Stomach (tissue), 4 donors: ENCODE data around the gene ACOT7.

Experiments used
- POLR2A ChIP-seq, 4 donors: fragments of 450-650 bp; IDR thresholded peaks; one replicate each; pipeline ENCODE4 v1.6.1; 2016; ENCODE audit warnings: antibody characterized with exemption in 4 of 4, control low read depth in 2 of 4, mild to moderate bottlenecking in 1 of 4, moderate library complexity in 1 of 4
- POLR2AphosphoS5 ChIP-seq, 3 donors: sonication (generic); formaldehyde crosslinking; IDR thresholded peaks; one replicate each; pipeline ENCODE4 v1.6.1; 2016; ENCODE audit warnings: antibody characterized with exemption in 3 of 3
- TF ChIP-seq, protein P1 (sequence below), 7 experiments: fragments of 450-650 bp in 4 of 7; fragments of 200-600 bp in 3 of 7; sonication (generic) in 3 of 7; IDR thresholded peaks; one replicate each; pipeline ENCODE4 v1.5.1; 2016 to 2019; ENCODE audit warnings: antibody characterized with exemption in 7 of 7, control low read depth in 2 of 7, mild to moderate bottlenecking in 1 of 7

DNA sequence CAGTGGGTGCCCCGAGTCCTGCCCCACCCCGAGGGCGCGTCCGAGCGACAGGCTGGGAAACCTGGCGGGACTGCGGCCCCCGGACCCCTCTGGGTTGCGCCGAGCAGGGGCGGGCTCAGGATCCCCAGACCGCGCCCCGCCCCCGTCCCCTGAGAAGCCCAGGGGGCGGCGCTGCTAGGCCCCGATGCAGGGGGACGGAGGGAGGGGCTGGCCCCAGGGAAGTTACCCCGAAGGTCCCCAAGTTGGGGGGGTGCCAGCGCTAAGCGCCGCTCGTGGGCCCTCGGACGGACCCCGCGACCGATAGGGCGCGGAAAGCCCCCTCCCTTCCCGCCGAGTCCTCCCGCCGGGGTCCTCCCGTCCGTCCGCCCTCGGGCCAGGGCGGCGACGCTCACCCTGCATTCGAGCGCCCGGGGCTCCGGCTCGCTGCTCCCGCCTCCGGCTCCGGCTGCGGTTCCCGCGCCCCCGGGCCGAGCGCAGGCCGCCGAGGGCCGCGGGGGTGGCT is 133.1 kb downstream of the ACOT7 start:
- TF ChIP-seq, protein P1, sequence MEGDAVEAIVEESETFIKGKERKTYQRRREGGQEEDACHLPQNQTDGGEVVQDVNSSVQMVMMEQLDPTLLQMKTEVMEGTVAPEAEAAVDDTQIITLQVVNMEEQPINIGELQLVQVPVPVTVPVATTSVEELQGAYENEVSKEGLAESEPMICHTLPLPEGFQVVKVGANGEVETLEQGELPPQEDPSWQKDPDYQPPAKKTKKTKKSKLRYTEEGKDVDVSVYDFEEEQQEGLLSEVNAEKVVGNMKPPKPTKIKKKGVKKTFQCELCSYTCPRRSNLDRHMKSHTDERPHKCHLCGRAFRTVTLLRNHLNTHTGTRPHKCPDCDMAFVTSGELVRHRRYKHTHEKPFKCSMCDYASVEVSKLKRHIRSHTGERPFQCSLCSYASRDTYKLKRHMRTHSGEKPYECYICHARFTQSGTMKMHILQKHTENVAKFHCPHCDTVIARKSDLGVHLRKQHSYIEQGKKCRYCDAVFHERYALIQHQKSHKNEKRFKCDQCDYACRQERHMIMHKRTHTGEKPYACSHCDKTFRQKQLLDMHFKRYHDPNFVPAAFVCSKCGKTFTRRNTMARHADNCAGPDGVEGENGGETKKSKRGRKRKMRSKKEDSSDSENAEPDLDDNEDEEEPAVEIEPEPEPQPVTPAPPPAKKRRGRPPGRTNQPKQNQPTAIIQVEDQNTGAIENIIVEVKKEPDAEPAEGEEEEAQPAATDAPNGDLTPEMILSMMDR (IDR thresholded peaks at IDR 0.05): no peak
- TF ChIP-seq POLR2AphosphoS5 (IDR thresholded peaks at IDR 0.05): no peak
- TF ChIP-seq POLR2A (IDR thresholded peaks at IDR 0.05): no peak
